K562 (cell line): Measurements from ENCODE around the gene OOSP4A.

ENCODE experiments used
- CHD4 ChIP-seq: fragments of 200-600 bp; sonication (generic); IDR thresholded peaks from 3 replicates; pipeline ENCODE4 v1.6.1; 2012; ENCODE audit warnings: low read depth, mild to moderate bottlenecking, mixed read lengths, low read length, inconsistent platforms; ENCODE audit not compliant: insufficient read depth, insufficient replicate concordance, poor library complexity, severe bottlenecking
- CREBBP ChIP-seq: IDR thresholded peaks from one replicate; pipeline ENCODE4 v1.6.1; 2012; ENCODE audit warnings: low read depth, mild to moderate bottlenecking, control low read depth, inconsistent platforms, low read length
- CTCF ChIP-seq, 3 experiments: IDR thresholded peaks in 2 of 3; conservative IDR thresholded peaks in 1 of 3; 2 replicates each; pipeline ENCODE4 v1.5.1; 2011 to 2012; ENCODE audit warnings: low read length in 3 of 3, mild to moderate bottlenecking in 3 of 3, control low read depth in 2 of 3, improper control_type of control experiment in 1 of 3, inconsistent platforms in 1 of 3, low read depth in 1 of 3, mixed read lengths in 1 of 3, moderate library complexity in 1 of 3; ENCODE audit not compliant: insufficient read depth in 2 of 3
- ESRRA ChIP-seq: fragments of 450-650 bp; IDR thresholded peaks from 2 replicates; pipeline ENCODE4 v1.6.1; 2014; ENCODE audit warnings: low read depth, mild to moderate bottlenecking, moderate library complexity, borderline replicate concordance
- HDAC2 ChIP-seq: fragments of 450-650 bp; IDR thresholded peaks from 2 replicates; pipeline ENCODE4 v1.6.1; 2016; ENCODE audit warnings: mild to moderate bottlenecking
- NELFE ChIP-seq: IDR thresholded peaks from 2 replicates; pipeline ENCODE4 v1.6.1; 2011; ENCODE audit warnings: mild to moderate bottlenecking; ENCODE audit not compliant: insufficient read depth, insufficient read length
- POLR2A ChIP-seq: fragments of 450-650 bp; conservative IDR thresholded peaks from 2 replicates; pipeline ENCODE4 v1.6.1; 2016
- RAD21 ChIP-seq, 2 experiments: fragments of 250-450 bp in 1 of 2; fragments of 450-650 bp in 1 of 2; sonication (Bioruptor Pico) in 1 of 2; formaldehyde crosslinking in 1 of 2; IDR thresholded peaks in 1 of 2; conservative IDR thresholded peaks in 1 of 2; 2 replicates each; pipeline versions ENCODE4 v1.4.0 to v1.8.0; 2020 to 2022; ENCODE audit warnings: mild to moderate bottlenecking in 2 of 2, moderate library complexity in 1 of 2
- SMC3 ChIP-seq: conservative IDR thresholded peaks from 2 replicates; pipeline ENCODE4 v1.6.1; 2011; ENCODE audit warnings: low read depth, low read length, improper control_type of control experiment; ENCODE audit not compliant: insufficient read depth
- ZBTB40 ChIP-seq, 2 experiments: fragments of 450-650 bp in 1 of 2; sonication (generic) in 1 of 2; formaldehyde crosslinking in 1 of 2; IDR thresholded peaks; 2 replicates each; pipeline versions ENCODE4 v1.7.1 to v1.9.0; 2016 to 2022; ENCODE audit warnings: inconsistent platforms in 1 of 2, mild to moderate bottlenecking in 1 of 2, missing genetic modification reagents in 1 of 2
- ZNF274 ChIP-seq: IDR thresholded peaks from 2 replicates; pipeline ENCODE4 v1.6.1; 2011; ENCODE audit warnings: low read depth, mild to moderate bottlenecking, low read length, moderate library complexity, borderline replicate concordance
- ZNF280B ChIP-seq: fragments of 250-450 bp; sonication (Bioruptor Pico); IDR thresholded peaks from 2 replicates; pipeline ENCODE4 v1.5.1; 2021; ENCODE audit warnings: mild to moderate bottlenecking
- ZNF551 ChIP-seq: fragments of 250-450 bp; sonication (Bioruptor Pico); IDR thresholded peaks from 2 replicates; pipeline ENCODE4 v1.5.0; 2021; ENCODE audit warnings: mild to moderate bottlenecking, moderate library complexity

- no peak for TF ChIP-seq ESRRA
- no peak for TF ChIP-seq CTCF (IDR thresholded peaks at IDR 0.05 in 2 of 3, conservative IDR thresholded peaks at IDR 0.05 in 1 of 3; ENCODE audit: insufficient read depth in 2 of 3, low read depth in 1 of 3, low read length in 3 of 3)
- TF ChIP-seq RAD21 (CRISPR knock-in tag; conservative IDR thresholded peaks at IDR 0.05 in 1 of 2, IDR thresholded peaks at IDR 0.05 in 1 of 2): no peak
- TF ChIP-seq POLR2A: no peak
- TF ChIP-seq CREBBP: no peak
- no peak for TF ChIP-seq CHD4
- TF ChIP-seq HDAC2: no peak
- no peak for TF ChIP-seq ZNF551 (CRISPR knock-in tag)
- TF ChIP-seq ZBTB40 (IDR thresholded peaks at IDR 0.05): no peak
- no peak for TF ChIP-seq ZBTB40 (CRISPR knock-in tag; IDR thresholded peaks at IDR 0.05)
- no peak for TF ChIP-seq SMC3
- no peak for TF ChIP-seq ZNF274
- TF ChIP-seq ZNF280B (CRISPR knock-in tag): no peak
- TF ChIP-seq NELFE: no peak
These were observed 1.6 kb downstream of the OOSP4A start for GRCh38 chr11:59965424-59965823.
